Activated naive CD4-positive, alpha-beta T cell treated with anti-CD3 and anti-CD28 coated beads, Interleukin-2, amount 50 U/mL, for 24 hours (primary cell): ENCODE measurements around the gene TMEM185B.

Source experiments
- H3K27ac Mint-ChIP-seq: one replicate; pipeline ENCODE4 v1.8.0; 2021; ENCODE audit warnings: mild to moderate bottlenecking, mixed read lengths
- H3K27me3 Mint-ChIP-seq: one replicate; pipeline ENCODE4 v1.8.0; 2021; ENCODE audit warnings: mixed read lengths
- H3K36me3 Mint-ChIP-seq: one replicate; pipeline ENCODE4 v1.8.0; 2021; ENCODE audit warnings: mixed read lengths
- H3K4me1 Mint-ChIP-seq: one replicate; pipeline ENCODE4 v1.8.0; 2021; ENCODE audit warnings: mixed read lengths
- H3K4me3 Mint-ChIP-seq: one replicate; pipeline ENCODE4 v1.8.0; 2021; ENCODE audit warnings: mild to moderate bottlenecking, mixed read lengths
- H3K9me3 Mint-ChIP-seq: one replicate; pipeline ENCODE4 v1.8.0; 2021; ENCODE audit warnings: mixed read lengths

The TMEM185B gene

GRCh38 chr2:120228503-120228902 is 5.3 kb upstream of the TMEM185B start:
- no peaks in the 10 kb centered on the region for H3K27me3 Mint-ChIP-seq

GRCh38 chr2:120227111-120227991 is 4.2 kb upstream of the TMEM185B start:
- peaks cover under 1% of the 10 kb centered on the region for H3K36me3 Mint-ChIP-seq
- no peak overlapping the region for H3K4me3 Mint-ChIP-seq
- no peaks in the 10 kb centered on the region for H3K27me3 Mint-ChIP-seq
- peaks cover 68% of the 10 kb centered on the region for H3K4me1 Mint-ChIP-seq
- peak overlapping the region; percentile 81 for H3K27ac Mint-ChIP-seq
- H3K9me3 Mint-ChIP-seq: no peaks in the 10 kb centered on the region

More at GRCh38 chr2:120228503-120228902, 5.3 kb upstream of the TMEM185B start:
- Mint-ChIP-seq H3K4me3 (no peak overlapping the region), H3K4me1 (peaks cover 76% of the 10 kb centered on the region), H3K27ac (peak overlapping the region; percentile 82), H3K36me3 (no peaks in the 10 kb centered on the region), H3K9me3 (no peaks in the 10 kb centered on the region)

GRCh38 chr2:120226316-120226715 is 3.1 kb upstream of the TMEM185B start:
- Mint-ChIP-seq H3K36me3 (peaks cover 9% of the 10 kb centered on the region), H3K4me1 (peaks cover 72% of the 10 kb centered on the region), H3K27ac (no peak overlapping the region), H3K27me3 (no peaks in the 10 kb centered on the region), H3K9me3 (no peaks in the 10 kb centered on the region), H3K4me3 (no peak overlapping the region)

GRCh38 chr2:120225549-120226065 is 2.4 kb upstream of the TMEM185B start:
- no peak overlapping the region for H3K27ac Mint-ChIP-seq
- peaks cover 15% of the 10 kb centered on the region for H3K36me3 Mint-ChIP-seq
- H3K9me3 Mint-ChIP-seq: peaks cover 4% of the 10 kb centered on the region
- H3K27me3 Mint-ChIP-seq: no peaks in the 10 kb centered on the region
- peaks cover 72% of the 10 kb centered on the region for H3K4me1 Mint-ChIP-seq
- H3K4me3 Mint-ChIP-seq: no peak overlapping the region

GRCh38 chr2:120224735-120225548 is 1.7 kb upstream of the TMEM185B start:
- H3K4me3 Mint-ChIP-seq: peak overlapping the region; percentile 83
- H3K27me3 Mint-ChIP-seq: no peaks in the 10 kb centered on the region
- peaks cover 4% of the 10 kb centered on the region for H3K9me3 Mint-ChIP-seq
- H3K27ac Mint-ChIP-seq: peak overlapping the region; percentile 23
- H3K4me1 Mint-ChIP-seq: peaks cover 71% of the 10 kb centered on the region
- peaks cover 17% of the 10 kb centered on the region for H3K36me3 Mint-ChIP-seq

DNA sequence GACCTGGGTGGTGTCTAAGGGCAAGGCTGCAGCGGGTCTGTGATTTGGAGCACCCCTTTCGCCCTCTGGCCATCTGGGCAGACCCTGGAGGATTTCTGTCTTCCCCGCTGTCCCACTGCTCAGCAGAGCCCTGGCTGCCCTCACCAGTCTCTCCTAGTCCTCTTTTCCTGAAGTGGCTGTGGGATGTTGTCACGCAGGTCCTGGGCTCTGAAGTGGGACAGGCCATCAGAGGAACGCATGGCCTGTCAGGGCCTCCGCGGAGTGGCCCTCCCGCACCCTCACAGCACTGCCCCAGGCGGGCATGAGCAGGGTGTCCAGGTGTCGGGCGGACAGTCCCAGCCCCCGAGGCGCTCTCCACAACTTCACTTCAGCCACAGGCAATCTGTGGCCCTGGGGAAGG is 1.1 kb upstream of the TMEM185B start:
- H3K4me1 Mint-ChIP-seq: peaks cover 69% of the 10 kb centered on the region
- H3K36me3 Mint-ChIP-seq: peaks cover 20% of the 10 kb centered on the region
- peaks cover 4% of the 10 kb centered on the region for H3K9me3 Mint-ChIP-seq
- peak overlapping the region; percentile 83 for H3K4me3 Mint-ChIP-seq
- no peaks in the 10 kb centered on the region for H3K27me3 Mint-ChIP-seq
- H3K27ac Mint-ChIP-seq: peak overlapping the region; percentile 23

DNA sequence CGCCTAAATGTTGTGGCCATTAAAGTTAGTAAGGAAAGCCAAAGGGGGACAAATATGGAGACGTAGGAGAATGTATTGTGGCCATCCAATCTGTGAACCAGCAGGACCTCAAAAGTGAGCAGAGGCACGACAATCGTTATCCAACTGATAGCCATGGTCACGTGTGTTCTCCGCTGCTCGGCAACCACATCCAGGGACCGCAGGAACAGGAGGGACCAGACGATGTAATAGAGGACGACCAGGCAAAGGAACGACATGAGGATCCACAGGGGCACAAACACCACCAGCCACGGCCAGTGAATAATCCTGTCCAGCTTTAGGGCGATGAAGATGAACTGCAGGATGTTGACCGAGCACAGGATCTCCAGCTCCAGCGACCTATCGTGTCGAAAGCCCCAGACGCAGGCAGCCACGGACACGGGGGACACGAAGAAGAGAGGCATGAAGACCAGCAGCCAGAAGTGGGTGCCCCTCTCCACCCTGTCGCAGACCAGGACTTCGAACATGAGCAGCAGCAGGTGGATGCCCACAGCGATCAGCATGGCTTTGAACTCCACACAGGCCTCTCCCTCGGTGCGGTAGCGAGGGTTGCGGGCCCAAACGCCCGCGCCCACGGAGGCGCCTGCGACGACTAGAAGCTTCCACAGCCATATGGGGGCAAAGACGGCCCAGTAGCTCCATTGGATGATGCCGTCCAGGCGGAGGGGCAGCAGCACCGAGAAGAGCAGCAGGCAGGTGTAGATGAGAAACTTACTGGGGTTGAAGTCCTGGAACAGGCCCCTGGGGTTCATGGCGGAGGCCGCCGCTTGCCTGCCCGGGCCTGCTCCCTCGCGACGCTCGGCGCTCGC is 790 bp downstream of the TMEM185B start:
- no peaks in the 10 kb centered on the region for H3K27me3 Mint-ChIP-seq
- H3K27ac Mint-ChIP-seq: peak overlapping the region; percentile 84
- H3K36me3 Mint-ChIP-seq: peaks cover 32% of the 10 kb centered on the region
- H3K4me3 Mint-ChIP-seq: peak overlapping the region; percentile 85
- peaks cover 53% of the 10 kb centered on the region for H3K4me1 Mint-ChIP-seq
- peaks cover 4% of the 10 kb centered on the region for H3K9me3 Mint-ChIP-seq

GRCh38 chr2:120221616-120222015 is 1.6 kb downstream of the TMEM185B start:
- no peaks in the 10 kb centered on the region for H3K27me3 Mint-ChIP-seq
- peaks cover 7% of the 10 kb centered on the region for H3K9me3 Mint-ChIP-seq
- H3K27ac Mint-ChIP-seq: peak overlapping the region; percentile 84
- H3K36me3 Mint-ChIP-seq: peaks cover 37% of the 10 kb centered on the region
- peaks cover 50% of the 10 kb centered on the region for H3K4me1 Mint-ChIP-seq
- peak overlapping the region; percentile 85 for H3K4me3 Mint-ChIP-seq

DNA sequence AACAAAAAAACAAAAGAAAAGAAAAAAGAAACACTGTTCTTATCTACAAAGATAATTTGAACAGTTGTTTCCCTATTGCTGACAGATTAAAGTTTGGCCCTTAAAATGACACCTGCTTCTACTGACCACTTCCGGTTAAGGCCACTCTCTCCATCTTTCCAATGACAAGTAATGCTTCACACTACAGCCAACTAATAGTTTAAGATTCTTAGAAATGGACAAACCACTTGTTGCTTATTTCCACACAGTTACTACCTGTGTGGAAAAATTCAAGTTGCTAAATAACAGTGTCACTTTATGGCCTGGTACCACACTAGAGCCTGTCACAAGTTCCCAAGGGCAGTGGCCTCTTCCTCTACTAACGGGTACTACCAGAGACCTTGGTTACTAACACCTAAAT is 2.4 kb downstream of the TMEM185B start:
- Mint-ChIP-seq H3K4me1 (peaks cover 46% of the 10 kb centered on the region), H3K27me3 (no peaks in the 10 kb centered on the region), H3K27ac (peak overlapping the region; percentile 31), H3K36me3 (peaks cover 39% of the 10 kb centered on the region), H3K4me3 (peak overlapping the region; percentile 85), H3K9me3 (peaks cover 10% of the 10 kb centered on the region)

DNA sequence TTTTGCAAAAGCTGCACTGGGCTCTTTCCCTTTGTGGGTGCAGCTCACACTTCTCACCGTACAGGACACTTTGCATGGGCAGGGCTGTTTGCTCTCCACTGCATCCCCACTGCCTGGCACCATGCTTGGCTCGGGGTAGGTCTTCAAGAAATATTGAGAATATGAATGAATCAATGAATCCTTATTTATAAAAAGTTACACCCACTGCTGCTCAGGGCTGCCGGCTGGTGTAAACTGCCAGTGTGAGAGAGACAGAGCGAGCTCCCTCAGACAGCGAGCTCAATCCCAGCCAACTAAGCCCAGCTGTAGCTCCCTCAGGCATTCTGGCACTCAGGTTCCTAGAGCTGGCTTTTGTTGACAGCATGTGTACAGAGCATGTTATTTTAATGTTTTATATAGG is 3.4 kb downstream of the TMEM185B start:
- no peak overlapping the region for H3K4me3 Mint-ChIP-seq
- H3K36me3 Mint-ChIP-seq: peaks cover 39% of the 10 kb centered on the region
- H3K9me3 Mint-ChIP-seq: peaks cover 10% of the 10 kb centered on the region
- no peaks in the 10 kb centered on the region for H3K27me3 Mint-ChIP-seq
- peaks cover 46% of the 10 kb centered on the region for H3K4me1 Mint-ChIP-seq
- no peak overlapping the region for H3K27ac Mint-ChIP-seq

- Mint-ChIP-seq H3K9me3 (peaks cover 10% of the 10 kb centered on the region), H3K27me3 (no peaks in the 10 kb centered on the region), H3K4me3 (no peak overlapping the region), H3K36me3 (peaks cover 39% of the 10 kb centered on the region), H3K27ac (no peak overlapping the region), H3K4me1 (peaks cover 41% of the 10 kb centered on the region)
Measured at GRCh38 chr2:120219291-120219690, 3.9 kb downstream of the TMEM185B start.

GRCh38 chr2:120218181-120218580 is 5.0 kb downstream of the TMEM185B start:
- Mint-ChIP-seq H3K27ac (peak overlapping the region; percentile 4), H3K4me1 (peaks cover 34% of the 10 kb centered on the region), H3K4me3 (no peak overlapping the region), H3K9me3 (peaks cover 10% of the 10 kb centered on the region), H3K36me3 (peaks cover 39% of the 10 kb centered on the region), H3K27me3 (no peaks in the 10 kb centered on the region)

DNA sequence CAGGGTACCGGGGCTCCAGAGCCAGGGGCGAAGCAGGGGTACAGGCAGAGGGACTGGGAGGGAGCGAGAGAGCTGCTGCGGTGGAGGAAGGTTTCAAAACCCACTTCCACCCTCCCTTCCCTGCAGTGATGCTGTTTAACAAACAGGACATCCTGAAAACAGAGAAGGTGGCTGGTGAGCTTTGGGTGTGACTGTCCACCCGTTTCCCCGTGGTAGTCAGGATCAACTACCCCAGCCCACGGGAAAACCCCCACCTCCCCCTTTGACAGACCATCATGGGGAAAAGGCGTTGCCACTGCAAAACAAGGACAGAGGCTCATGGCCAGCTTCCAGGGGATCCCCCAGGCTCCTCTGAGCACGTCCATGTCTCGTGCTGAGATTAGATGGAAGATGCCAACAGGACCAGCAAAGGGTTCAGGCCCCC is 12.9 kb downstream of the TMEM185B start:
- no peaks in the 10 kb centered on the region for H3K27me3 Mint-ChIP-seq
- no peaks in the 10 kb centered on the region for H3K9me3 Mint-ChIP-seq
- no peak overlapping the region for H3K4me3 Mint-ChIP-seq
- H3K36me3 Mint-ChIP-seq: no peaks in the 10 kb centered on the region
- H3K4me1 Mint-ChIP-seq: peaks cover 9% of the 10 kb centered on the region
- H3K27ac Mint-ChIP-seq: no peak overlapping the region

- Mint-ChIP-seq H3K4me3 (no peak overlapping the region), H3K4me1 (peaks cover 9% of the 10 kb centered on the region), H3K27me3 (no peaks in the 10 kb centered on the region), H3K9me3 (no peaks in the 10 kb centered on the region), H3K36me3 (no peaks in the 10 kb centered on the region), H3K27ac (peak overlapping the region; percentile 57)
Measured at GRCh38 chr2:120209427-120210269, 13.6 kb downstream of the TMEM185B start.
